Natural killer cell (primary cell): ENCODE data around the gene FBLIM1. TPM values are rescaled to one million over a fixed set of nuclear protein-coding genes. Genes with fewer than 3 reads are reported as not detected.

Source experiments
- ATAC-seq, 3 donors: fragments of 150-1000 bp in 2 of 3; fragments of 200-7000 bp in 1 of 3; cut with Tn5 transposase; 1 replicate in 1 of 3; 2 replicates in 2 of 3; pipeline ENCODE4 v1.10.0; 2021; ENCODE audit warnings: mild to moderate bottlenecking in 2 of 3, moderate library complexity in 2 of 3
- DNase-seq, 2 donors: peaks; one replicate each; pipeline versions ENCODE4 v3.0.0 to v3.0.0-alpha.2; 2013 to 2021; ENCODE audit warnings: mixed read lengths in 1 of 2
- H3K27ac ChIP-seq: one replicate; pipeline ENCODE4 v1.5.1; 2013; ENCODE audit warnings: mild to moderate bottlenecking, low read length
- H3K27me3 ChIP-seq: one replicate; pipeline ENCODE4 v1.6.1; 2013; ENCODE audit warnings: low read length; ENCODE audit not compliant: control insufficient read depth, insufficient read depth
- H3K36me3 ChIP-seq: one replicate; pipeline ENCODE4 v1.6.1; 2013; ENCODE audit warnings: low read length; ENCODE audit not compliant: control insufficient read depth, insufficient read depth
- H3K4me1 ChIP-seq: one replicate; pipeline ENCODE4 v1.6.1; 2013; ENCODE audit warnings: low read length; ENCODE audit not compliant: control insufficient read depth, insufficient read depth
- H3K4me3 ChIP-seq: one replicate; pipeline ENCODE4 v1.5.1; 2013; ENCODE audit warnings: low read length
- H3K9me3 ChIP-seq: one replicate; pipeline ENCODE4 v1.6.1; 2013; ENCODE audit warnings: low read length; ENCODE audit not compliant: control insufficient read depth, insufficient read depth
- H3K27ac Mint-ChIP-seq, 2 donors: one replicate each; pipeline ENCODE4 v1.8.0; 2022; ENCODE audit warnings: mild to moderate bottlenecking in 2 of 2, mixed read lengths in 2 of 2, moderate library complexity in 1 of 2
- H3K27me3 Mint-ChIP-seq, 2 donors: one replicate each; pipeline ENCODE4 v1.8.0; 2022; ENCODE audit warnings: low read depth in 2 of 2, mixed read lengths in 2 of 2
- H3K36me3 Mint-ChIP-seq: one replicate; pipeline ENCODE4 v1.8.0; 2022; ENCODE audit warnings: mixed read lengths
- H3K4me1 Mint-ChIP-seq, 2 donors: one replicate each; pipeline ENCODE4 v1.8.0; 2022; ENCODE audit warnings: mixed read lengths in 2 of 2
- H3K4me3 Mint-ChIP-seq: one replicate; pipeline ENCODE4 v1.8.0; 2022; ENCODE audit warnings: mild to moderate bottlenecking, moderate library complexity, mixed read lengths
- H3K9me3 Mint-ChIP-seq, 2 donors: one replicate each; pipeline ENCODE4 v1.8.0; 2022; ENCODE audit warnings: mixed read lengths in 2 of 2
- WGBS: methylation state at CpG from one replicate; pipeline ENCODE4 v1.1.7; 2013; ENCODE audit warnings: missing lambda C conversion rate; ENCODE audit not compliant: insufficient coverage; 5-methylcytosine and 5-hydroxymethylcytosine counted together
- intact Hi-C: fragments of 100-400 bp; cut with micrococcal nuclease; formaldehyde crosslinking; loops from one replicate; pipeline ENCODE4 v1.14.2; 2022
- total RNA-seq, 4 donors: library from RNA; stranded (reverse); fragments of 120-200 nt in 1 of 4; gene quantifications; one replicate each; pipeline versions ENCODE4 v1.2.3 to v1.2.4, GENCODE V29; 2013 to 2022
- TF ChIP-seq, protein P1 (sequence below): fragments of 200-600 bp; IDR thresholded peaks from one replicate; pipeline ENCODE4 v1.8.0; 2022; ENCODE audit warnings: antibody characterized with exemption

The FBLIM1 gene
- total RNA-seq, 3 donors from 2014 or later (not counting 1 experiment from before 2014, with no cell fraction given) = 0.39 TPM; not detected in 2

DNA sequence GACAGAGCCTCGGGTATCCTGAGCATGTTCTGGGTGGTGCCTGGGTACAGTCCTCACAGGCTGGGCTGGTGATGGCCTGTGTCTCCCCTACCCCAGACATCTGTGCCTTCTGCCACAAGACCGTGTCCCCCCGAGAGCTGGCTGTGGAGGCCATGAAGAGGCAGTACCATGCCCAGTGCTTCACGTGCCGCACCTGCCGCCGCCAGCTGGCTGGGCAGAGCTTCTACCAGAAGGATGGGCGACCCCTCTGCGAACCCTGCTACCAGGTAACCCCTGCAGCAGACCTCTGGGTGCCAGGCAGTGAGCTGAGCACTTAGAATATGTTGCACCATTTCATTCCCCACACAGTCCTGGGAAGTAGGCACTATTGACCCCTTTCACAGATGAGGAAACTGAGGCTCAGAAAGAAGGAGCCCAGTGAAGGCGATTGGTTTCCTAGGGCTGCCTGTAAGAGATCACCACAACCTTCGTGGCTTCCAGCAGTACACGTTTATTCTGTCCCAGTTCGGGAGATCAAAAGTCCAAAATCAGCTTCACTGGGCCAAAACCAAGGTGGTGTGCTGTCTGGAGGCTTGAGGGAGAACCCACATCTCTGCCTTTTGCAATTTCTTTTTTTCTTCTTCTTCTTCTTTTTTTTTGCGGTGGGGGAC is 11.8 kb downstream of the FBLIM1 start:
- no peak for ATAC-seq
- H3K27me3 ChIP-seq = no peaks in the 10 kb centered on the region
- no peaks in the 10 kb centered on the region for H3K9me3 ChIP-seq
- Mint-ChIP-seq H3K36me3 (no peaks in the 10 kb centered on the region), H3K27me3 (peaks cover 5 to 11% of the 10 kb centered on the region in 2 donors), H3K4me3 (no peak overlapping the region), H3K4me1 (no peaks in the 10 kb centered on the region), H3K27ac (no peak overlapping the region), H3K9me3 (no peaks in the 10 kb centered on the region)
- H3K4me1 ChIP-seq = no peaks in the 10 kb centered on the region
- TF ChIP-seq, protein P1, sequence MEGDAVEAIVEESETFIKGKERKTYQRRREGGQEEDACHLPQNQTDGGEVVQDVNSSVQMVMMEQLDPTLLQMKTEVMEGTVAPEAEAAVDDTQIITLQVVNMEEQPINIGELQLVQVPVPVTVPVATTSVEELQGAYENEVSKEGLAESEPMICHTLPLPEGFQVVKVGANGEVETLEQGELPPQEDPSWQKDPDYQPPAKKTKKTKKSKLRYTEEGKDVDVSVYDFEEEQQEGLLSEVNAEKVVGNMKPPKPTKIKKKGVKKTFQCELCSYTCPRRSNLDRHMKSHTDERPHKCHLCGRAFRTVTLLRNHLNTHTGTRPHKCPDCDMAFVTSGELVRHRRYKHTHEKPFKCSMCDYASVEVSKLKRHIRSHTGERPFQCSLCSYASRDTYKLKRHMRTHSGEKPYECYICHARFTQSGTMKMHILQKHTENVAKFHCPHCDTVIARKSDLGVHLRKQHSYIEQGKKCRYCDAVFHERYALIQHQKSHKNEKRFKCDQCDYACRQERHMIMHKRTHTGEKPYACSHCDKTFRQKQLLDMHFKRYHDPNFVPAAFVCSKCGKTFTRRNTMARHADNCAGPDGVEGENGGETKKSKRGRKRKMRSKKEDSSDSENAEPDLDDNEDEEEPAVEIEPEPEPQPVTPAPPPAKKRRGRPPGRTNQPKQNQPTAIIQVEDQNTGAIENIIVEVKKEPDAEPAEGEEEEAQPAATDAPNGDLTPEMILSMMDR = no peak
- WGBS = 83% methylated on average over 14 of the region's 14 CpGs
- H3K27ac ChIP-seq = no peak overlapping the region
- intact Hi-C loops = no loop called here
- H3K4me3 ChIP-seq = no peak overlapping the region
- no peaks in the 10 kb centered on the region for H3K36me3 ChIP-seq
- DNase-seq = no peak

DNA sequence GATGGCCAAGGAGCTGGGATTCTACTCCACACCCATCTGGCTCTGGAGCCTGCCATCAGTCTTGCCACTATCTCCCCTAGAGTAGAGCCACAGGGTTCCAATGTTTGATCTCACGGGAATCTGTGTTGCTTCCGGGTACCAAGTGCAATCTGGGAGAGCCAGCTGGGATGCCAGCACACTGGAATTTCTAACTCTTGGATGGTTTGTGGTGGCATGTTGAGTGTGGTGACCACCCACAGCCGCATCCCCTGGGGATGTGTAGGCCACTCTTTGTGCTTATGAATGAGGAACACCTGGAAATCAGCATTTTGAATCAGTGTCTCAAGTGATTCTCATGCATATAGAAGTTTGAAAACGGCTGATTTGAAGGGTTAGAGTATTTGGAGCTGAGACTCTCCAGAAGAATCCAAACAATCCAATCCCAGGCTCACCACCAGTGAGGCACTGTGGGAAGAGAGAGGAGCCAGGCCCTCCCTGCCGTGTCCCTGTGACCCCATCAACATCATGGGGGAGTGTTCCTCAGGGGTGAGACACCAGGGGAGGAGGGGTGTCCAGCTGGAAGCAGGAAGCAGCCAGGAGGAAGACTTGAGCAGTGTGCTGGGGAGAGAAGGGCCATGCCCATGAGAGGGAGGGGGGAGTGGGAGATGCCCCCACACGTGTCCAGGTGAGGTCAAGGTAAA is 13.4 kb downstream of the FBLIM1 start:
- intact Hi-C loops = no loop called here
- TF ChIP-seq, protein P1 = no peak
- Histone ChIP-seq H3K4me3 (no peak overlapping the region), H3K4me1 (no peaks in the 10 kb centered on the region), H3K9me3 (no peaks in the 10 kb centered on the region), H3K27ac (no peak overlapping the region), H3K27me3 (no peaks in the 10 kb centered on the region), H3K36me3 (no peaks in the 10 kb centered on the region)
- Mint-ChIP-seq H3K27ac (no peak overlapping the region), H3K9me3 (no peaks in the 10 kb centered on the region), H3K36me3 (no peaks in the 10 kb centered on the region), H3K4me3 (no peak overlapping the region), H3K4me1 (no peaks in the 10 kb centered on the region), H3K27me3 (peaks cover 5 to 7% of the 10 kb centered on the region in 2 donors)
- DNase-seq (no peak), ATAC-seq (no peak)
- WGBS = 80% methylated on average over 6 of the region's 6 CpGs

DNA sequence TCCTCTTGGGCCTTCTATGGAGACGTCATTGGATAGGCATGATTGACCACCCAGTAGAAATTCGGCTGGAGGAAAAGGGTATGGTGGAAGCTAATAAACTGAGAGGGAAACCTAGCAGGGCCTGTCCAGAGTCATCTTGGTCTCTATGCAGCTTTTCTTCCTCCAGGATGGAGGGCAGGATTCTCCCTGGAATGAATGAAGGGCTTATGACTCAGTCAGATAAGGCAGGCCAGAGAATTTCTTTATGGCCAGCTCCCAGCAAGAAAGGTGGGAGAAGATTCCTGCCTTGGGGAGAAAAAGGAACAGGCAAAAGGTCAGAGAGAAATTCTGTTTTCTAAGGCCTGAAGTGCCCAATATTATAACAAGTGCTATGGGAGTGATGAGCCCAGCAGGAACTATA is 17.1 kb downstream of the FBLIM1 start:
- no peaks in the 10 kb centered on the region for H3K9me3 ChIP-seq
- H3K4me1 Mint-ChIP-seq = no peaks in the 10 kb centered on the region
- H3K27ac ChIP-seq = no peak overlapping the region
- intact Hi-C loops = no loop called here
- H3K36me3 ChIP-seq = no peaks in the 10 kb centered on the region
- H3K9me3 Mint-ChIP-seq = no peaks in the 10 kb centered on the region
- no peak overlapping the region for H3K27ac Mint-ChIP-seq
- no peaks in the 10 kb centered on the region for H3K4me1 ChIP-seq
- H3K4me3 Mint-ChIP-seq = no peak overlapping the region
- no peaks in the 10 kb centered on the region for H3K36me3 Mint-ChIP-seq
- TF ChIP-seq, protein P1 = no peak
- H3K4me3 ChIP-seq = no peak overlapping the region
- ATAC-seq = no peak
- no peak for DNase-seq
- H3K27me3 ChIP-seq = no peaks in the 10 kb centered on the region
- 78% methylated on average over 2 of the region's 2 CpGs for WGBS
- peaks cover 5 to 8% of the 10 kb centered on the region in 2 donors for H3K27me3 Mint-ChIP-seq
